ENCODE data around the gene TLR3. TPM values are rescaled to one million over a fixed set of nuclear protein-coding genes. Genes with fewer than 3 reads are reported as not detected.

TLR3 gene
- total RNA-seq, 1 donor = 11.6 TPM

DNA sequence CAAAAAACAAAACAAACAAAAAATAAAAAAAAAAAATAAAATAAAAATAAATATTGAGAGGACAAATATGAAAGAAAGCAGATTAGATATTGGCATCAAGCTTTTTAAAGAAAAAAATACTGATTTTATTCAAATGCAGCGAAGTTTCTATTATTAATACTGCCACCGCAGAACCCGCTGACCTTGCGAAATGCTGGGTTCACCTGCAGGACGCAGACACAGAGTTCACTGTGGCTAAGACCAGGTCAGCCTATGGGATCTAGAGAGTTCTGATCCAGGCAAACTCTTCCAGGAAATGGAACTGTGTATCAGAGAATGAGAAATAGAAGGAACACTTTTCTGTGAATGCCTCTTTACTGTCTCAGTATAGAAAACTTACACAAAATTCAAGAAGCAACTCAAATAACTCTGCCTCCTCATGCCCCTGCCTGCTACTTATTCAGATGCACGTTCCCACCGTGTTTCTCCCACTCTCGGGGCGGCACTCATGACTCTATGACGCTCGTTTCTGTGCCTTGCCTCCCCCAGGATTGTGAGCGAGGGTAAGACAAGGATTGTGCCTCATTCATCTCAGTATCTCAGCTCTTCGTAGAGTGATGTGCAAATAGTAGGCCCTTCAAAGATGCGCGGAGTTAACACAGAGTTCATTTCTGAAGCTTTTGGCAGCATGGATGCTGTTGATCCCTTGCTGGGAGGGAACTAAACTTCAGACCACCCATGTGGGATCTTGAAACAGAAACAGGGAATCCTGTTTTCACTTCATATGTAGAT is 44.1 kb upstream of the TLR3 start:
- TF ChIP-seq CTCF (IDR thresholded peaks at IDR 0.05; ENCODE audit: insufficient read depth, low read length) = no peak
- DNase-seq (ENCODE audit: low read depth) = no peak
- H3K4me3 ChIP-seq (ENCODE audit: low read depth, low read length) = no peak overlapping the region

DNA sequence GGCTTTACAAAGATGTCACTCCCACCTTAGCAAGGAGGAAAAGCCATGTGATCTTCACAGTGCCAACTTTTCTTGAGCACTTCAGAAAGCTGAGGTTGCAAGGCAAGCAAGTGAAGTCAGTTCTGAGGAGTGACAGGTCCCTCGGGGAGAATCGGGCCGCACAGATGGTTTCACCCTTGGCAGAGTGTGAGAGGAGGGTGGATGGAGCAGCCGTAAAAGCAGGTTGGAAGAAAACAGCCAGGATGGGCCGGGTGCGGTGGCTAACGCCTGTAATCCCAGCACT is 43.6 kb upstream of the TLR3 start:
- TF ChIP-seq CTCF (IDR thresholded peaks at IDR 0.05; ENCODE audit: insufficient read depth, low read length) = no peak
- no peak overlapping the region for H3K4me3 ChIP-seq (ENCODE audit: low read depth, low read length)
- DNase-seq (ENCODE audit: low read depth) = no peak

- no peak for TF ChIP-seq CTCF (IDR thresholded peaks at IDR 0.05; ENCODE audit: insufficient read depth, low read length)
- H3K4me3 ChIP-seq (ENCODE audit: low read depth, low read length) = no peak overlapping the region
- no peak for DNase-seq (ENCODE audit: low read depth)
Measured at GRCh38 chr4:186027405-186027804, 41.6 kb upstream of the TLR3 start.

- peak overlapping the region; percentile 46 for H3K4me3 ChIP-seq (ENCODE audit: low read depth, low read length)
- TF ChIP-seq CTCF (IDR thresholded peaks at IDR 0.05; ENCODE audit: insufficient read depth, low read length) = no peak
- peak; percentile 93 for DNase-seq (ENCODE audit: low read depth)
Measured at GRCh38 chr4:186029571-186030398, 39.2 kb upstream of the TLR3 start.

DNA sequence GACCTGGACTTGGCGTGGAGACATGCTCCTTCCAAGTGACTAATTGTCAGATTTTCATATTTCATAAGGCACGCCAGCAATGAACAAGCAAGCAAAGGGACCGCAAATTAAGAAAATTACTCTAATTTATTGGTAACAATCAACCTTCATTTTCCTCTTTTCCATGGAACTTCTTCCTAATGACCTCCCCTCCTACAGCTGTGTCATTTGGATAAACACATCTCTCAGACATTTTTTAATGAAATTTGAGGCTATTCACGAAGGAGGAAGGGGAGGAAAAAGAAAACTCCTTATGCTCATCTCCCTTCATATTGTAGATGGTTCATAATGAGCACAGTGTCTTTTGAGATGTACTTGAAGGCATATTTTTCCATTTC is 38.6 kb upstream of the TLR3 start:
- no peak for TF ChIP-seq CTCF (IDR thresholded peaks at IDR 0.05; ENCODE audit: insufficient read depth, low read length)
- no peak for DNase-seq (ENCODE audit: low read depth)
- no peak overlapping the region for H3K4me3 ChIP-seq (ENCODE audit: low read depth, low read length)

DNA sequence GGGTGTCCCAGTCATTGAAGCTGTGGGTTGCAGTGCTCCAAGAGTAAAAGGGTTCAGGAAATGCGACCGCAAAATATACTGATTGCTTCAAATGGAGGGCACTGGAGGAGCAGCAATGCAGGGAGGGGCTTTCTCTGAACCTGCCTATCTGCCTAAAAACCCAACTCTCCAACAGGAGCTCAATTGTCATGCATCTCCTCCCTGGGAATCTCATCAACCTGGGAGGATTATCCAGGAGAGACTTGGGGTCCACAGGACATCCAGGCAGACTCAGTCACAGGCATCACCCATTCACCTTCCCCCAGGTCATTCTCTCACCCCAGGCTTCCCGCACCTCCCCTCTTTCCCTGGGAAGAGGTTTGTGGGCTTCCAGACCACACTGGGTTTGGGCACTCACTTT is 38.2 kb upstream of the TLR3 start:
- no peak overlapping the region for H3K4me3 ChIP-seq (ENCODE audit: low read depth, low read length)
- DNase-seq (ENCODE audit: low read depth) = no peak
- no peak for TF ChIP-seq CTCF (IDR thresholded peaks at IDR 0.05; ENCODE audit: insufficient read depth, low read length)

Measured in fibroblast of the aortic adventitia (primary cell).